Spleen (tissue), 7 donors: ENCODE data around the gene GATAD1.

Experiments
- CTCF ChIP-seq, 11 experiments: fragments of 200-600 bp in 7 of 11; fragments of 450-650 bp in 4 of 11; sonication (generic) in 4 of 11; IDR thresholded peaks in 8 of 11; conservative IDR thresholded peaks in 3 of 11; 1 replicate in 7 of 11; 2 replicates in 4 of 11; pipeline versions ENCODE4 v1.4.0 to v1.8.0; 2016 to 2021; ENCODE audit warnings: antibody characterized with exemption in 11 of 11, inconsistent platforms in 4 of 11, mild to moderate bottlenecking in 1 of 11
- POLR2AphosphoS5 ChIP-seq, 3 donors: sonication (generic); formaldehyde crosslinking; IDR thresholded peaks; one replicate each; pipeline ENCODE4 v1.5.1; 2017; ENCODE audit warnings: antibody characterized with exemption in 3 of 3
- donor health status: DM: no; HTN: no; CAD: no; lungs with moderate emphysema.
- donor health status: DM: no; HTN: no; CAD: no.
- donor health status: DM: no; HTN: no; CAD: no.

DNA sequence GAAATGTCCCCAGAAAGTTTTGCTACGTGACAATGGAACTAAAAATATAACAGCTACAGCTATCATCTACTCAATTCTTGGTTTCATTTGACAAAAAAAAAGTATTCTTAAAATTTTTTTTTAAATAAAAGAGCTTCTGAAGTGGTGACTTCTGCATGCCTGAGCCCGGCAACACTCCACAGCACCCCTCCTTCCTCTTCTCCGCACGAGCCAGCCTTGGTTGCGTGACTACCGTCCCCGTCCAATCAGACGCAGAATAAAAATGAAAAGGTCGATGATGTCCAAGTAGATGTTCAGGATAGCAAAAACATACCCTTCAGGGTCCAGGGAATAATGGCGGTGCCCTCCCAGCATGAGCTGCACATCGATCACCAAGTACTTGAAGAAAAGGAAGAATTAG, 34.5 kb upstream of the GATAD1 start:
- no peak for TF ChIP-seq CTCF (IDR thresholded peaks at IDR 0.05 in 8 of 11, conservative IDR thresholded peaks at IDR 0.05 in 3 of 11)
- no peak for TF ChIP-seq POLR2AphosphoS5 (IDR thresholded peaks at IDR 0.05)
